PC-3 (cell line): ENCODE data around the gene SLFN5.

Experiments
- EZH2phosphoT487 ChIP-seq: fragments of 300-600 bp; sonication (generic); IDR thresholded peaks from 2 replicates; pipeline ENCODE4 v1.6.1; 2018; ENCODE audit warnings: mild to moderate bottlenecking, antibody characterized with exemption, low read length, borderline replicate concordance
- TF ChIP-seq, protein P1 (sequence below): fragments of 300-600 bp; sonication (generic); conservative IDR thresholded peaks from 2 replicates; pipeline ENCODE4 v1.5.1; 2017; ENCODE audit warnings: antibody characterized with exemption, low read depth, mild to moderate bottlenecking, low read length

DNA sequence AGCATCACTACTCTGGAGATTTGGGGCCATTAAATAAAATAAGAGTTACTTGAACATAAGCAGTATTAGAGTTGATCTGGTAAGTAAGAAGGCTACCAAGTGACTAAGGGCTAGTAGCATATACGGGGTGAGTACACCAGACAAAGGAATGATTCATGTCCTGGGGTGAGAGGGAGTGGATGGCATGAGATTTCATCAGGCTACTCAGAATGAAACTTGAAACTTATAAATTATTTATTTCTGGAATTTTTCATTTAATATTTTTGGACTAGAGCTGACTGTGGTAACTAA lies 2.3 kb downstream of the SLFN5 start:
- TF ChIP-seq, protein P1, sequence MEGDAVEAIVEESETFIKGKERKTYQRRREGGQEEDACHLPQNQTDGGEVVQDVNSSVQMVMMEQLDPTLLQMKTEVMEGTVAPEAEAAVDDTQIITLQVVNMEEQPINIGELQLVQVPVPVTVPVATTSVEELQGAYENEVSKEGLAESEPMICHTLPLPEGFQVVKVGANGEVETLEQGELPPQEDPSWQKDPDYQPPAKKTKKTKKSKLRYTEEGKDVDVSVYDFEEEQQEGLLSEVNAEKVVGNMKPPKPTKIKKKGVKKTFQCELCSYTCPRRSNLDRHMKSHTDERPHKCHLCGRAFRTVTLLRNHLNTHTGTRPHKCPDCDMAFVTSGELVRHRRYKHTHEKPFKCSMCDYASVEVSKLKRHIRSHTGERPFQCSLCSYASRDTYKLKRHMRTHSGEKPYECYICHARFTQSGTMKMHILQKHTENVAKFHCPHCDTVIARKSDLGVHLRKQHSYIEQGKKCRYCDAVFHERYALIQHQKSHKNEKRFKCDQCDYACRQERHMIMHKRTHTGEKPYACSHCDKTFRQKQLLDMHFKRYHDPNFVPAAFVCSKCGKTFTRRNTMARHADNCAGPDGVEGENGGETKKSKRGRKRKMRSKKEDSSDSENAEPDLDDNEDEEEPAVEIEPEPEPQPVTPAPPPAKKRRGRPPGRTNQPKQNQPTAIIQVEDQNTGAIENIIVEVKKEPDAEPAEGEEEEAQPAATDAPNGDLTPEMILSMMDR, result no peak
- no peak for TF ChIP-seq EZH2phosphoT487
